Fibroblast of skin of left biceps (primary cell): Measurements from ENCODE around the gene ZNF311.

ENCODE experiments used
- DNase-seq, 2 experiments: peaks; one replicate each; pipeline ENCODE4 v3.0.0-alpha.2; 2013; ENCODE audit warnings: low read depth in 2 of 2

The ZNF311 gene

GRCh38 chr6:29005183-29005885, at the start of gene ZNF311:
ZNF311 (minus strand) TSS chr6:29005315; CDS start chr6:29003954, 1,361 bp downstream.
- DNase-seq = no peak

- DNase-seq = no peak
These were observed 46.6 kb upstream of the ZNF311 start for GRCh38 chr6:29051680-29052079.

GRCh38 chr6:29045075-29045474, 40.0 kb upstream of the ZNF311 start, which contains the start of gene OR2W1:
OR2W1 (minus strand) TSS chr6:29045175; CDS start chr6:29045175, 0 bp downstream.
- no peak for DNase-seq

- no peak for DNase-seq
These were observed 30.8 kb upstream of the ZNF311 start for GRCh38 chr6:29035951-29036350.

- DNase-seq = no peak
These were observed 23.7 kb upstream of the ZNF311 start for GRCh38 chr6:29028821-29029220.

GRCh38 chr6:29025927-29026585, 20.9 kb upstream of the ZNF311 start:
- DNase-seq = no peak

- no peak for DNase-seq
These were observed 16.3 kb upstream of the ZNF311 start for GRCh38 chr6:29021434-29021833.

- no peak for DNase-seq
These were observed 14.5 kb upstream of the ZNF311 start for GRCh38 chr6:29019629-29020028.

- DNase-seq = no peak
These were observed 12.3 kb upstream of the ZNF311 start for GRCh38 chr6:29017428-29017802.

- DNase-seq = peak; percentile 32 to 33
These were observed 11.7 kb upstream of the ZNF311 start for GRCh38 chr6:29016559-29017427.

GRCh38 chr6:29014729-29015608, 9.9 kb upstream of the ZNF311 start:
- no peak for DNase-seq

GRCh38 chr6:29011276-29011734, 6.2 kb upstream of the ZNF311 start:
- peak in 1 of 2 experiments; percentile 19 for DNase-seq

GRCh38 chr6:29009358-29009757, 4.2 kb upstream of the ZNF311 start:
- no peak for DNase-seq

- no peak for DNase-seq
These were observed 3.0 kb upstream of the ZNF311 start for GRCh38 chr6:29008089-29008488.

GRCh38 chr6:28996844-28997510, 8.1 kb downstream of the ZNF311 start:
- DNase-seq = no peak

- no peak for DNase-seq
These were observed 9.9 kb downstream of the ZNF311 start for GRCh38 chr6:28995093-28995650.

GRCh38 chr6:28988536-28989311, 16.4 kb downstream of the ZNF311 start:
- DNase-seq = peak in 1 of 2 experiments; percentile 31

GRCh38 chr6:28985462-28986164, 19.5 kb downstream of the ZNF311 start:
- peak; percentile 95 to 96 for DNase-seq

- DNase-seq = no peak
These were observed 21.3 kb downstream of the ZNF311 start for GRCh38 chr6:28983838-28984237.
